Activated T-cell treated with anti-CD3 and anti-CD28 coated beads, Interleukin-2, amount 50 U/mL, for 1 hour (primary cell): ENCODE results near the gene PTPRN2.
"Not testable (repeated sequence)": the region's sequence is repeated elsewhere in the genome, so short reads cannot be mapped to it uniquely, and the experiment has no call there.

Source experiments
- DNase-seq: peaks from one replicate; pipeline ENCODE4 v3.0.0-alpha.2; 2020

PTPRN2 gene

GRCh38 chr7:158550394-158550700 lies 37.3 kb downstream of the PTPRN2 start:
- DNase-seq = no peak

- DNase-seq = no peak
These were observed 37.8 kb downstream of the PTPRN2 start for GRCh38 chr7:158549616-158550393.

GRCh38 chr7:158549176-158549615 lies 38.4 kb downstream of the PTPRN2 start:
- no peak for DNase-seq

DNA sequence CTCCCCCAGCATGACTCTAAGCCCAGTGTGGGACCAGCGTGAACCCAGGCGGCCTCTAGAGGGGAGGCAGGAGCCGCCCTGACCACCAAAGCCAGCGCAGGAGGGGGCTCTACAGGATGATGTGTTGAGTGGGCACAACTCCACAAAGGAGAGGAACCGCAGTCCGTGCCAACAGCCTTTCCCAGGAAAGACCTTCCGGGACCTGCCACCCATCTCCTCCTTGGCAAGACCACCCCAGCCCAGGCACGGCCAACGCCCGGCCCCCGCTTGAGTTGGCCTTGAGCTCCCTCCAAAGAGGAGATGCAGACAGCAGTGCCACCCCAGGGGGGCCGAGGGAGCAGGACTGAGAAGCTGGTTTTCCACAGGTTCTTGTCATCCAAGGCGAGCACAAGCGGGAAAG lies 38.9 kb downstream of the PTPRN2 start:
- DNase-seq = no peak

GRCh38 chr7:158547817-158548216 lies 39.8 kb downstream of the PTPRN2 start:
- no peak for DNase-seq

- DNase-seq = no peak
These were observed 41.0 kb downstream of the PTPRN2 start for GRCh38 chr7:158546626-158547025.

- DNase-seq = no peak
These were observed 41.4 kb downstream of the PTPRN2 start for GRCh38 chr7:158546214-158546613.

GRCh38 chr7:158544708-158545107 lies 42.9 kb downstream of the PTPRN2 start:
- no peak for DNase-seq

DNA sequence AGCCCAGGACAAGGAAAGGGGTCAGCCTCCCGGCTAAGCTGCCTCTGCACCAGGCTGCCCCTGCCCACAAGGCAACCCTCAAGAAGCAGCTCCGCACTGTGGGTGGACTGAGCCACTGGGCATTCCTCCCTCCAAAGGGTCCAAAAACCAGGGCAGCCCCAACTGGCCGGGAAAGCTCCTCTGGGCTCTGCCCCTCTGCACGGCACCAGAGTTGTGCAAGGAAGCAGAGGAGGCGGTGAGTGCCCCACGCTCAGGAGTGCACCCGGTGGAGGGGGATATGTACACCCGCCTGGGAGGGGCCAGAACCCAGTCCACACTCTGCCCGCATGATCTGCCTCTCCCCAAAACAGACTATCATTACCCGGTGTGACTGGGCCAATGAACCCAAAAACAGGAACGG lies 43.8 kb downstream of the PTPRN2 start:
- no peak for DNase-seq

DNA sequence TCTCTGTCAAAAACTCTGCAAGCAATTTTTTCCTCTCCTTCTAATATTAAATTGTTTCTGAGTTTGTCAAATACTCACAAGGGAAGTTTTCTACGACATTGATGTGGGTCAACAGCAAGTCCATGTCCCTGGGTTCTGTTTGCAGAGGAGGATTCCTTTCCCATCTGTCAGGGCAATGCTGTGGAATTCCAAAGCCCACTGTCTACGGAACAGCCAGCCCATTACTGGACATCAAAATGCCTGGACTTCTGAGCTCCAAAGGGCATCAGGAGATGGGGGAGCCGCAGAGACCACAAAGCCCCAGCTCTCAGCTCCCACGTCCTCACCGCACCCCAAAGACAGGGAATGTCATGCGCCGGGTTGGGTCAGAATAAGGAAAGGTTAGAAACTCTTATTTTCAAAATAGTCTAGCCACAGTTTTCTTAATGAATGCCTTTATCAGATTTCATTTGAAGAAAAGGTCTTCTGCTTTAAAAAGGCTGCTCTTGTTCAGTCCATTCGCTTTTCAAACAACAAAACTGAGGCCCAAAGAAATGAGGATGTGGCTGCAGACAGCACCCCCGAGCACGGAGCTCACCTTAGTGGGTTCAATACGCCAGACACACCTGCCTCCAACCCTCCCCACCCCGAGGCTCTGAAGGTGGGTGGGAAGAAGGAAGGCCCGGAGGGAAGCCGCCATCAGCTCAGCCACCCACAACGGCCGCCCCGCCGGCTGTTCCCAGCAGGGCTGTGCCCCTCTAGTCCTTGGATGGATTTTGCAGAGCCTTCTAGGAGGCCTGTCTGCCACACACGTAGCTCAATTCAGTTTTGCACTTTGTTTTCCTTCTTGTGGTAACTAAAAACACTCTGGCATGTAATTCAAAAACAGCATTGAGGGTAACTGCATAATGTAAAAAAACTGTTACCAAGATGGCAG lies 44.7 kb downstream of the PTPRN2 start:
- DNase-seq = no peak

DNA sequence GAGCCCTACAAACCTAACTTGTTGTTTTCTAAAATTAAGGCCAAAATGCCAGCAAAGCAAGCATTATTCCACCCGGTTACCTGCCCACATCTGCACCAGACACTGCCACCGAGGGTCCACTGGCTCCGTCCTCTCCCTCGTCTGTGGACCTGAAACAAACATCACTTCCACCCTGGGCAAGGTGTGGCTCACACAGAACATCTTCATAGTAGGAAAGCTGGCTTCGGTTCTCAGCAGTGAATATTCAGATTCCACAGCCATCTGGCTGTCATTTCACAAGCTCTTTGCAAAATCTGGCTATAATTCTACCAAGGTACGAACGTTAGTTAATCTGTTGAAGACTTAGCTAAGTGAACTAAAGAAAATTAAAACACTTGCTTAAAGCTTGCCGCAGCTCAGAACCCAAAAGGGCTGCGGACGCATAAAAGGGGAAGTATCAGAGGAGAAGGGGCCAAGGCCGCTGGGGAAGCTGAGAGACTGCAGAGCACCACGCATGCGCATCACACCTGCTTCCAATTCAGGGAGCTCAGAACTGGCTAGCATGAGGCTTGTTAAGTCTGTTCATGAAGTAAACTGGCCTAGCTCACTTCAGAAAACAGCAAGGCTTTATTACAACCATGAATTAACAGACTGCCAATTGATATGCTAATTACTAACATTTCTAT lies 46.1 kb downstream of the PTPRN2 start:
- no peak for DNase-seq

GRCh38 chr7:158539711-158540146 lies 47.9 kb downstream of the PTPRN2 start:
- DNase-seq = no peak

GRCh38 chr7:158538156-158538946 lies 49.3 kb downstream of the PTPRN2 start:
- DNase-seq = no peak

DNA sequence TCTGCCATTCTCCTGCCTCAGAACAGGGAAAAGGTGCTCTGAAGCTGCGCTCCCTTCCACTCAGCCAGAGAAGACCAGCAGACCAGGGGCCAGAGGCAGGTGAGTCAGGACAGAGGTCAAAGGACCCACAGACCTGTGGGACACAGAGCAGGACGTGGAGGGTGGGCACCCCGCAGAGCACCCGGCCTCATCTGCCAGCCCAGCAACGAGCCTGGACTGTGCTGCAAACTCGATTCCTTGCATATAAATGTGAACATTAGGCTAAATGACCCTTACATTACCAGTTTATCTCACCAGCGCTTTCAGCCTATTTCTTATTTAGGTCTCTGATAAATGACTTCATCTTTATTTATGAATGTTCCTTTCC lies 50.1 kb downstream of the PTPRN2 start:
- no peak for DNase-seq

DNA sequence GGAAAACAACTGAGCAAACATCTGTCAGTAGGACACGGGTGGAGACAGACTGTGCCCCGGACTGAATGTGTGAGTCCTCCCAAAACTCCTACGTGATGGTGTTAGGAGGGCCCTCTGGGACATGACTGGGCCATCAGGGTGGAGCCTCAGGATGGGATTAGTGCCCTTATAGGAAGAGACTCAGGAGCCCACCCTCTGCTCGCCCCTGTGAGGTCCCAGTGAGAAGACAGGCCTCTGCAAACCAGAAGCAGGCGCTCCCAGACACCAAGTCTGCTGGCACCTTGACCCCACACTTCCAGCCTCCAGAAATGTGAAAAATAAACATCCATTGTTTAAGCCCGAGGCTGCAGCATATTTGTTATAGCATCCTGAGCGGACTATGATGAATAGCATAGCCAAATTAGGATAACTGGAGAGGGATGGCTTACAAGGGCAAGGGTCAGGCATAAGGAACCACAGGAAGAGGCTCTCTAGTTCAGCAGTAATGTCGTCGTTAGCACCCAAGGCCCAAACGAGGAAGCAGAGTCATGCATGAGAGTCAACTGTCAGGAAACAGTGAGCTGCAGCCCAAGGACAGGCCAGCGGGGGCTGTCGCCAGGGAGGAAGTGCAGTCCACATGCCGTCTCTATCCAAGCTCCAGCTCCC lies 50.6 kb downstream of the PTPRN2 start:
- no peak for DNase-seq

DNA sequence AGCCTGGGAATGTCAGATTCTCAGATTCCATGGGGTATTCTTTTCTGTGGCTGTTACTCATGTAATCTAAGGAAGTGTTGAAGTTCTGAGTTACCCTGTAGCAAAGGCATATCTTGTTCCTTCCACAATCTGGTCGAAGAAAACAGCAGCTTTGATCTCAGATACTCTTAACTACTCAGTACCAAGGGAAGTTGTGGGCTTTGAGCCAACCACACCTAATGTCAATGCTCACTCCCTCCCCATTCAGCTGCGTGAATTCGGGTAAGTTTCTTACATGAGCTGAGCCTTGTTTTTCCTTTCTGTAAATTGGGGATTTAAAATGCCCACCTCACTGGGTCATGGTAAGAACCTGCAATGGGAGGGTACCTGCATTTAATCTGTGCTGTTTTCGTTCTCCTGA lies 52.5 kb downstream of the PTPRN2 start:
- DNase-seq = no peak

DNA sequence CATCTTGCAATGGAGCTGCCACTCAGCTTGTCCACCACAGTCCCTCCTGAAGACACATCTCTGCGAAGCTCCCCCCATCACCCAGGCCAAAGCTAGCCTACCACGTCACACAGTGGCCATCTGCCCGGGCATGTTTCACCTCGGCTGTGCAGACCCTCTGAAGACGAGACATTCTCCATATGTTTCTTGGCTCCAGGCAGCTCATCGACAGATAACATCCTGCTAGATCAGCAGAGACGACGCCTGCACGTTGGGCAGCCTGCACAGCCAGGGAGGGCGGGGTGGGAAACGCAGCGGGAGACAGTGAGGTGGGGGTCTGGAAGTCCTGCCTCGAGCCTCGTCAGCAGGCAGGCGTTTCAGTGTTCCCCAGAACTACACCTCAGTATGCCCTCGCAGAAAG lies 53.0 kb downstream of the PTPRN2 start:
- DNase-seq = no peak

DNA sequence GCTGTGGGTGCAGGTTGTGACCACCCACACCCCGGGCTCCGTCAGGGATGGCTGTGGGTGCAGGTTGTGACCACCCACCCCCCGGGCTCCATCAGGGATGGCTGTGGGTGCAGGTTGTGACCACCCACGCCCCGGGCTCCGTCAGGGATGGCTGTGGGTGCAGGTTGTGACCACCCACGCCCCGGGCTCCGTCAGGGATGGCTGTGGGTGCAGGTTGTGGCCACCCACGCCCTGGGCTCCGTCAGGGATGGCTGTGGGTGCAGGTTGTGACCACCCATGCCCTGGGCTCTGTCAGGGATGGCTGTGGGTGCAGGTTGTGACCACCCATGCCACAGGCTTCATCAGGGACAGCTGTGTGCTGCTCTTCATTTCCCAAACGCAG lies 53.5 kb downstream of the PTPRN2 start:
- not testable (repeated sequence) for DNase-seq

DNA sequence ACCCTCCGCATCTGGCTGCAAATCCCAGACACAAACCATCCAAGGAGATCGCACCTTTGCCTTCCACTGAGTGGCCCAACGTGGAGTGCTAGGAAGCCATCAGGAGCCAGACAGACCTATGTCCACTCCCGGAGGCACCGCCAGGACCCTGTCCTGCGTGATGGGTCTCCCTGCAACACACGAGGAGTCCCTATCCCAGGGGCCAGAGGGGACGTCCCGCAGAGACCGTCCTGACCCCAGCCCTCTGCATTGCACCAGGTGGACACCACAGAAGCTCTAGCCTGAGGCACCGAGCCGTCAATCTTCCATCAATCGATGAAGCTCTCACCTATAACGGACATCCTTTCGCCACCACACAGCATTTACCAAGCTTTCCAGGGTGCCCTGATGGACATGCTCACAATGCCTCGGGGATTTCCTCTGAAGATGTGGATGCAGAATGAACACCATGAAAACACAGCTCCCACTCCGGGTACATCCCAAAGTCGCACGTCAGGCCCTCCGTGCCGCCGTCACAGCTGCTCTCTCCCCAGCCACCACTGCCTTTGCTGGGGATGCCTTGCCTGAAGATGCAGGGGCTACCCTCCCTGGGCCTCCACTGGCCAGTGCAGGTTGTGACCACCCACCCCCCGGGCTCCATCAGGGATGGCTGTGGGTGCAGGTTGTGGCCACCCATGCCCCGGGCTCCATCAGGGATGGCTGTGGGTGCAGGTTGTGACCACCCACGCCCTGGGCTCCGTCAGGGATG lies 54.1 kb downstream of the PTPRN2 start:
- DNase-seq = no peak

- DNase-seq = no peak
These were observed 55.5 kb downstream of the PTPRN2 start for GRCh38 chr7:158532093-158532627.

GRCh38 chr7:158531661-158532060 lies 56.0 kb downstream of the PTPRN2 start:
- no peak for DNase-seq
